ENCODE results near the gene NCBP3. TPM values are rescaled to one million over a fixed set of nuclear protein-coding genes. Genes with fewer than 3 reads are reported as not detected.
A peak's percentile ranks its signal among the peaks of the same experiment; 100 is the strongest.

The NCBP3 gene
- total RNA-seq, 1 experiment from 2014 or later = 21.9 TPM

DNA sequence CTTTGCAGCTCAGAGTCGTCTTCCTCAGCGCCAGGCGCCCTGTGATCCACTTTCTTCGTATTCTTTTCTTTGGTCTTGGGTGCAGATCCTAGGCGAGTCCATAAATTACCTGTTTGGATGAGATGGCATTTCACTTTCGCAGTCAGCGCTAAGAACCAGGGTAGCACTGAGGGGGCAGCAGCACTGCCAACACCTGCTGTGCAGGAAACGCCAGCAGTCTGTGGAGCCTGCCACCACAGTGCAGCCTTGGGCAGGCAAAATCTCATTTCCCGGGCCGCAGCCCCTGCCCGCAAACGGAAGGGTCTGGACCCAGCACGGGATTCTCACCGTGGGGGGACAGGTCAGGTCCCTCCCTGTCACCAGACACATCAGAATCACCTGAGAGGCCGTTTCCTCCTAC, 32.9 kb downstream of the NCBP3 start:
- no peak for DNase-seq (ENCODE audit: low read depth)

DNA sequence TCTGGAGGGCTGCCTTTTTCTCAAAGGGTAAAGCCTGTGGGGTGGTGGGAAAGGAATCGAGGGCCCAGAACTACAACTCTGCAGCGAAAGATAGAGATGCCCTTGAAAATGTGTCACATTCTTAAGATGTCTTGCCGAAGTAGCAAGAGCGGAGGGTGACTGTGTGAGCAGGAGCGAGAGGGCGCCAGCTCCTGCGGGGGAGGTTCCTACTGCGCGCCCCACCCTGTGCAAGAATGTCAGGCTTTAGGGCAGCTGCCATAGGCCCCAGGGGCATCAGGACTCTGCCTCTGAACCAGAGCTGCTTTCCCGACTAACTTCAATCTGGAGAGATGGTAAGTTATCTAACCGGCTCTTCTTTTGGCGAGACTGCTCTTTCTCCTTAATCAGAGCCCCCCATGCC, 33.3 kb downstream of the NCBP3 start:
- no peak for DNase-seq (ENCODE audit: low read depth)

DNA sequence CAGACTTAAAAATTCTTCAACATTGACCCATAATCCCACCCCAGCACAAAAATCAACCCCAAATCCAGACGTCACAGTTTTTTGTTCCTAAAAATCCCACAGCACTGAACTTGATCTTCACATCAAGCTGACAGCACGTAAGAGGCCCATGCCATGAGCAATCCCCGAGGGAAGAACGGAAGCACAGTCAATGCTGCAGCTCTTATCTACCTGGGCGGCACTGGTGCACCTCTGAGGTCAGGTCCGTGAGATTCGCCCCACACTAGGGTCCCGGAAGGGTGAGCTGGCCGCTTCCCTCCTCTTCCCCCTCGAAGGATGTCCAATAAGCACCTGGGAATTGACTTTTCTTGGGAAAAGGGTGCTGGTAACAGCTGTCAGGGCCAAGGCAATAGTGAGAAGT, 33.8 kb downstream of the NCBP3 start:
- DNase-seq (ENCODE audit: low read depth) = no peak

DNA sequence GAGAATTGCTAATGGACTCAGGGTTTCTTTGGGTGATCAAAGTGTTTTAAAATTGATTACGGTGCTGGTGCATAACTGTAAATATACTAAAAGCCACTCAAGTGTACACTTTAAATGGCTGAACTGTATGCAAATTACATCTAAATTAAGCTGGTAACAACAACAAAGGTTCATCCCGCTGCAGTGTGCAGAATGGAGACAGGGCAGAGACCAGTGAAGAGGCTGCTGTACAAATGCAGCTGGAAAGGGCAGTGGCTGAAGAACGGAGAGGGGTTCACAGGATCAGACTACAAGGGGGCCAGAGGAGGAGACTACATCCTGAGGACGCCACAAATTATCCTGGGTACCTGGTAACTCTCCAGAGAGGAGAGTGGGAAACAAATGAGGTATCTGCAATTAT, 36.0 kb downstream of the NCBP3 start:
- no peak for DNase-seq (ENCODE audit: low read depth)

DNA sequence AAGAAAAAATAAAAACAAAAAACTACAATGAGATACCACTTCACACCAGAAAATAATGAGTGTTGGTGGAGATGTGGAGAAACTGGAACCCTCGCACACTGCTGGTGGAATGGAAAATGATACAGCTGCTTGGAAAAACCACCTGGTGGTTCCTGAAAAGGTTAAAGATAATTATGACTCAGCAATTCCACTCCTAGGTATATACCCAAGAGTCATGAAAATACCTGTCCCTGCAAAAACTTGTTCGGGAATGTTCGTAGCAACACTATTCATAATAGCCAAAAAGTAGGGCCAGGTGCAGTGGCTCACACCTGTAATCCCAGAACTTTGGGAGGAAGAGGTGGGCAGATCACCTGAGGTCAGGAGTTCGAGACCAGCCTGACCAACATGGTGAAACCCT, 36.9 kb downstream of the NCBP3 start:
- DNase-seq (ENCODE audit: low read depth) = no peak

DNA sequence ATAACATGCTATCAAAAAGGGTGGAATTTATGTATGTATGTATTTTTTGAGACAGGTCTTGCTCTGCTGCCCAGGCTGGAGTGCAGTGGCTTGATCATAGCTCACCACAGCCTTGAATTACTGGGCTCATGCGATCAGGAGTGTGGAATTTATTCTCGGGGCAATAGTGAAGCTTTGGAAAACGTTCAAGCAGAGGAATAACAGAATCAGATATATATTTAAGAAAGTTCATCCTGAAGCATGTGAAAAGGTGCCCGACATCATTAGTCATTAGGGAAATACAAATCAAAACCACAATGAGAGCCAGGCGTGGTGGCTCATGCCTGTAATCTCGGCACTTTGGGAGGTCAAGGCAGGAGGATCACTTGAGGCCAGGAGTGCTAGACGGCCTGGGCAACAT, 37.3 kb downstream of the NCBP3 start:
- DNase-seq (ENCODE audit: low read depth) = no peak

DNA sequence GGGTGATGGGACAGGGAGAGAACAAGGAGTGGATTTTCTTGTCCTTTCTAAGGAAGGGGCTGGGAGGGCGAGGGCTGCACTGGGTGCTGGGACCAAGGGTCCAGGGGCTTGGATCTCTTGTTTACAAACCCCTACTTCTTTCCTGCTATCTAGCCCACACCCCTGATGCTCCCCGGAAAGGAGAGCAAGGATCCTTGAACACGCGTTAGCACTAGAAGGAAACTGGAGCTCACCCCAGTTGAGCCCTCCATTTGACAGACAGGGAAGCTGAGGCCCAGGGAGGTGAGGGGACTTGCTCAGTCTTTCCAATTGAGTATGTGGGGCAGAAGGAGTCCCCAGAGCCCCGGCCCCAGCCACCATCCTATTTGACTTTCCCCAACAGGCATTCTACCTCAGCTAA, 40.5 kb downstream of the NCBP3 start:
- DNase-seq (ENCODE audit: low read depth) = no peak

DNA sequence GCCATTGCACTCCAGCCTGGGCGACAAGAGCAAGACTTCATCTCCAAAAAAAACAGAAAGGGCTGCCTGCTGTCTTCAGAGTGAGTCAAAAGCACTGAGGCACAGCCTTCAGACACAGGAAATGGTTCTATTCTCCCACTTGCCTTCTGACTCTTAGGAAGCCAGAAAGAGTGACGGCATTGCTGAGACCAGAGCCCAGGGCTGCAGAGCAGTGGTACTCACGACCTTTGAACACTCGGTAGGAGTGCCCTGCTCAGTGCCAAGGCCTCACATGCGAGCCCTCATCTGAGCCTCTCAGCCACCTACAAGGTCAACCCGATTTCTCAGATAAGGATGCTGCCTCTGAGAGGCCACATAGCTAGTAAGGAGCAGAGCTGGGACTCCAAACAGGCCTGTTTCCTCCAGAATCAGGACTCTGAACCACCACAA, 41.5 kb downstream of the NCBP3 start:
- no peak for DNase-seq (ENCODE audit: low read depth)

DNA sequence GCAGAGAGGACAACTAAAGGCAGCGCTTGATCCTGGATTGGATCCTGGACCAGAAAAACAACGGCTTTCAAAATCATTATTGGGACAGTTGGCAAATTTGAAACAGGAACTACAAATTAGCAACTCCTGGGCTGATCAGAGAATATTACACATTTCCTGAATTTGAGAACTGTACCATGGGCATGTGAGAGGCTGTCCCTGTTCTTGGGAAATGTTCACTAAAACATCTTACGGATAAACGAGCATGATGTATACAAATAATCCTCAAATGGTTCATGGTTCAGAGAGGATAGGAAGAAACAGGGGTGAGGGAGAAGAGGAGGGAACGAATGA, 42.8 kb downstream of the NCBP3 start:
- no peak for DNase-seq (ENCODE audit: low read depth)

DNA sequence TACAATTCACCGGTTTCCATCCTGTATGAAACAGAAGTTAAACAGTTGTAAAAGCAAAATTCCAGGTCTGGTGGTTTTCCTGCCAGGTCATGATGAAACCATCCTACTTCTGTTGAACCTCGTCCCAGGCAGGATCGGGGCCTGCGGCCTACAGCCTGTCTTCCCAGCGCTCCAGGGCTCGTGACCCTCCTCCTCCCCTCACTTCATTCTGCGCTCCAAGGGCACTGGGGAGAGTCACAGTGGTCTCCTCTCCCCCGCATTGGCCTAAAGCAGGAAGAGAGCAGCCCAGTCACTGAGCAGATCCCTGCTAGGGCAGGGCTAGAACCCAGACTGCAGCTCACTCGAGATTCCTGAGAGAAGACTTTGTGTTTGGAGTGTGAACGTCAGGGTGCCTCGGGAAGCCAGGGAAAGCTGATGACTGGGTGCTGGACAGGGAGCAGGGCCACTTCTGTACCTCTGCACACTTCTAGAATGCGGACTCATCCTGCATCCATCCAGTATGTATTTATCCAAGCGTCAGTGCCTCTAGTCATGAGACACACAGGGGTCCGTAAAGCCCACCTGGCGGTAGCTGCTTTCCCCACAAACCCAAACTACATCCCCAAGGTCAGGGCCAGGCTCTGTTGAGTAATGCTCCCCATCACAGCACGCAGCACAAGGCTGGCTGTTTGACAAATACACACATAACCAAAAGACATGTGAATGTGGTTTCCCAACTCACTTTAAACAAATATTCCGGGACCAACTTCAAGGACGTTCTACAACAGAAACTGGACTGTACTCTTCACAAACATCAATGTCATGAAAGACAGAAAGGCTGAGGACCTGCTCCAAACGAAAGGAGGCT, 43.4 kb downstream of the NCBP3 start:
- peak; percentile 73 for DNase-seq (ENCODE audit: low read depth)

DNA sequence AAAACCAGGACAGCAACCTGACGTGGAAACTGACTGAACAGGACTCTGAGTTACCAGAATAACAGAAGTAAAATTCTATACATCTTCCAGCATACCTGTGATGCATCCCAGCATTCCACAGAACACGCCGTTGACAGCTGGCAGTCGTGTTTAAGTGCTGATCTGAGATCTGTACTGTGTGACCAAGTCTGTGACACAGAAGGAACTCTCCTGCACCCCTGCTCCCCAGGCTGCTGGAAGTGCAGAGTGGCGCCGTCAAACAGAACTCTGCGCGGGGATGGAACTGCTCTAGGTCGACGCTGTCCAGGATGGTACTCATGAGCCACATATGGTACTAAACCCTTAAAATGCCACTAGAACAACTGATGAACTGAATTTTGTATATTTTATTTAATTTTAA, 44.3 kb downstream of the NCBP3 start:
- no peak for DNase-seq (ENCODE audit: low read depth)

DNA sequence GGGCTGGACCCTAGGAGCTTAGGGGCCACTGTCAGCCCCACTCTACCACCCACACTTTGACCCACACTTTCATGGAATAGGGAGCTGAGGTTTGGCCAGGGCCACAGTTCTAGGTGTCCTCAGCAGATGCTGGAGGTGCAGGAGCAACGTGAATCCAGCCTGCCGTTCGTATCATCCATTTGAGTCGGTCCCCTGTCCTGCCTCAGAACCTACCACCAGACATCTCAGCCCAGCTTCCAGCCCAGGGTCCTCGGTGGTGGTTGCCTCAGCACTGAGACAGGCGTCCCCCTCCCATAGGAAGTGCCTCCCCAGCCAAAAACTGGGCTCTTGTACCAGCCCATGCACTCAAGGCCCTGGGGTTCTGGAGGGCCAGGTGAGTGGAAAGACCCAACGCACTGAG, 44.7 kb downstream of the NCBP3 start:
- DNase-seq (ENCODE audit: low read depth) = no peak

DNA sequence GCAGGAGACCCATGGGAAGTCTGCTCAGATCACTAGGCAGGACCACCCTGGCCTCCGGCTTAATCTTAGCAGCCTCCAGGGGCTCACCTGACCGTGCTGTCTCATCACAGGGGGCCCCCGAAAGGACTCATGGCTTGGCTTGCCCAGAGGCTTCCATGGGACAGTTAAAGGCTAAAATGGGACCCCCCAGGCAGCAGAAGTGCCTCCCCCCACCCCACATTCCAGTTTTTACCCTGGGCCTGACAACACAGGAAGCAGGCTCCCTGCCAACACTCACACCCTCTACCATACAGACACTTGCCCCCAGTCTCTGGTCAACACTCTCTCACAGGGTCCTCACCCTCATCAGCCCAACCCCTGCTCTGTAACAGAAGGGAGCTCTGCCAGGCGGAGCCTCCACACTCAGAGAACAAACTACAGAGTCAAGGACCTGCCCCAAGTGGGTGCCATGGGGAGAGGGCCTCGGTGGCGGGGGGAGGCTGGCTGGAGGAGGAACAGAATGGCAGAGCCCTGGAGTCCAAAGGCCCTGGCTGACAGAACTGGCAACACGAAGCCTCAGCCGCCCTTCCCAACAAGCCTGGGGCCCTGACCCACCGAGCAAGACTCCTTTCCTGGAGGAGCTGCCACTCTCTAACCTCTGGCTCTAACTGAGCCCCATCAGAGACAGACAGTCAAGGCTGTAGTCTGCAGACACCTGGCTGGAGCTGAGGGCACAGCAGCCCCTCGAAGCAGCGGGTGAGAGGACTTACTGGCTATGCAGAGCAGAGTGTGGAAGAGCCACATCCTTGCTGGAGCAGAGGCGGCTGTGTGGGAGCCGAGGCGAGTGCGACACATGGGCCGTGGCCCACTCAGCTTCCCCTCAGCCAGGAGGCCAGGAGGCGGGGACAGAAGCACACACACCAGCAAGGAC, 45.4 kb downstream of the NCBP3 start, which contains the start of gene ITGAE:
TSS of gene ITGAE (minus strand) at position 827 of the 910 bp plus-strand sequence. CDS start at position 783, 44 bp downstream.
- no peak for DNase-seq (ENCODE audit: low read depth)

DNA sequence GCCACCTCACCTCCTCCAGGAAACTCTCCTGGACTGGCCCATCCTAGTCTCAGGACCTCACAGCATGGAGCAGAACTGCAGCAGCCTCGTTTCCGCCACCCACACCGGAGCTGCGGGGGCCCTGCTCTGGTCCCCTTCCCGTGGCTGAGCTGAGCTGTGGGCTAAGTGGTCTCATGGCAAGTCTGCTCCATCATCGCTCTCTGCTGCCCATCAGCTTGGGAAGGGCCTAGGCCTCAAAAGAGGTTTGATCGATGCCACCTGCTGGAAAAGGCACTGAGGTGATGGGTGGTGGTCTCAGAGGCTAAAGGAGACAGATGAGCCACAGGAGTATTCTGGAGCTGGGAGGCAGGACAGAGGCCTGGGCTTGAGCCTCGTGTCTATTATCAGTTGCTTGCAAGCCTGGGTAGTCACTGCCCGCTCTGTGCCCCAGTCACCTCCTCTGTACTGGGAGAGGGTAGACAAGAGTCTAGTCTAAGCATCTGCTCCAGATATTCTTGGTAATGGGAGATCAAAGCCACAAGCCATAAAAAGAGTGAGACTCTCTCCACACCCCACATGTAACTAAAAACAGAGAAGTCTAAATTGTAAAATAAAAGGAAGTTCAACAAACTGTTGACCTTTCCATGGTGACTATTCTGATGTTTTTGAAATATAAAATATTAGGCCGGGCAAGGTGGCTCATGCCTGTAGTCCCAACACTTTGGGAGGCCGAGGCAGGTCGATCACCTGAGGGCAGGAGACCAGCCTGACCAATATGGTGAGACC, 46.7 kb downstream of the NCBP3 start:
- no peak for DNase-seq (ENCODE audit: low read depth)

DNA sequence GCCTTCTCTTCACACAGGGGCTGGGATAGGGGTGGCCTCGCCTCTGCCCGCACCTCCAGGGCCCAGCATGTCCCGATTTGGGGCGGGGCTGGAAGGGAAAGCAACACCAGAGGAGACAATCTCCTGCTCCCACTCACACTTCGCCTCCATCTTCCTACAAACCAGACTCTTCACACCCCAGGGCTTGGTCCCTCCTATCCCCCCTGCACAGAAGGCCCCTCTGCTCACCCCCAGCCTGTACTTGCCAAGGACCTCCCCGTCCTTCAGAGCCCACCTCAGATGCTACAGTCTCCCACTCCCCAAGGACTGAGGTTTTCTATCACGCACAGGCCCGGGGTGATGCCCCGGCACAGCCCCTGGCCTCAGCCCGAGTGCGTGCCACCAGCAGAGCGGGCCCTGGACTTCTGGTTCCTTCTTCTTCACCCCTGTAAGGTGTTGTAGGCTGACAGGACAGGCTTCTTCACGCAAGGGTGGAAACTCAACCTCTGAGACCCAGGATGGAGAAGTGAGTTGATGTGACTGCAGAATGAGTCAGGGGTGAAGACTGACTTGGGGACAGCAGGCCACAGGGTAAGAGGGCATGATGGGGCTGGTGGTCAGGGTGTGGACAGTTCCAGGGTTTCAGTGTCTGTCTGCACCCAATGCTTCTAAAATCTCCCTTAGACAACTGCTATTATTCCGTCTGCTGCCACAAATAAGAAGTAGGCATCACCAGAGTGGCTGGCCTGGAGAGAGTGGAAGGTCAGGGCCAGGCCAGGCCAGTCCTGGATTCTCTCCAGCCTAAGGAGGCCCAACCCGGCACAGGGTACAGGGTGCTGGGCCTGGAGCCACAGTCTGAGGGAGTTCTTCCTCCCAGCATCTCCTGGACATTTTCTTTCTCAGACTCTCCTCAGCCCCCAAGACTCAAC, 47.5 kb downstream of the NCBP3 start:
- no peak for DNase-seq (ENCODE audit: low read depth)

DNA sequence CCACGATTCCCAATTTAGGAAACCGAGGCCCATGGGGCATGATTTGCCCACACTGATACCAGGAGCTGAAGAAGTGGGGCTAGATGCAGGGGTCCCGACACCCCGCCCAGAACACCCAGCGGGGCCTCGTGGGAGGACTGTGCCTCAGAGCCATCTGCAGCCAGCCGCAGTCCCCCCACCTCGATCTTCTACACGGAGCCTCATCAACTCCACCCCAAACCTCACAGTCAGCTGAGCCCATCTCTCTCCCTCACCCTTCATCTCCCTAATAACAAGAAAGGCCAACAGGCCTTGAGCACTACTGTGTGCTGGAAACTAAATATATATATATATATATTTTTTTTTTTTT, 49.2 kb downstream of the NCBP3 start:
- no peak for DNase-seq (ENCODE audit: low read depth)

DNA sequence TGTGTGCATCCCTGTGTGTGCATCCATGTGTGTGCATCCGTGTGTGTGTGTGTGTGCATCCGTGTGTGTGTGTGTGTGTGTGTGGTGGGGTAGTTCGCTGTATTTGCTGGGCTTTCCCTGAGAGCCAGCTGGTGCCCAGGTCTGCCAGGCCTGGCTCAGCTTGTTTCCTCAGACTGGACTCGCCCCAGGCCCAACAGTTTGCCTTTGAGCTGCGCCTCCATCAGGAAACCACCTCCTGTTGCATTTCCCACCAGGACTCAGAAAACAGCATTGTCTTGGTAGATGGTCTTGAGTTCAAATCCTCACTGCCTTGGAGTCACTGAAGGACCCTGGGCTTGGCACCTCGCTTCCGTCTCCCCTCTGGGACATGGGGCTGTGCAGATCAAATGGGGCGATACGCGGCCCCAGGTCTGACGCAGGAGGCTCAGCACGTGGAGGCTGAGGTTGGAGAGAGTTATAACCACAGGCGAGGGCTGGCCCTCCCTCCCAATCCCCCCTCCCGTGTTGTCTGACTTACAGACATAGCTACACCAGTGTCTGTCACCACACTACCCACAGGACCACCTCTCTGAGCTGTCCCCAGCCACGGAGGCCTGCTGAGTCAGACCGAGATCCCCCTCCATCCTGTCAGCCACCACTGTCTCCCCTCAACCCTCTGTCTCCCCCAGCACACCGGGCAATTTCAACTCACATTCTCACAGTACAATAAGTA, 49.8 kb downstream of the NCBP3 start:
- DNase-seq (ENCODE audit: low read depth) = no peak

DNA sequence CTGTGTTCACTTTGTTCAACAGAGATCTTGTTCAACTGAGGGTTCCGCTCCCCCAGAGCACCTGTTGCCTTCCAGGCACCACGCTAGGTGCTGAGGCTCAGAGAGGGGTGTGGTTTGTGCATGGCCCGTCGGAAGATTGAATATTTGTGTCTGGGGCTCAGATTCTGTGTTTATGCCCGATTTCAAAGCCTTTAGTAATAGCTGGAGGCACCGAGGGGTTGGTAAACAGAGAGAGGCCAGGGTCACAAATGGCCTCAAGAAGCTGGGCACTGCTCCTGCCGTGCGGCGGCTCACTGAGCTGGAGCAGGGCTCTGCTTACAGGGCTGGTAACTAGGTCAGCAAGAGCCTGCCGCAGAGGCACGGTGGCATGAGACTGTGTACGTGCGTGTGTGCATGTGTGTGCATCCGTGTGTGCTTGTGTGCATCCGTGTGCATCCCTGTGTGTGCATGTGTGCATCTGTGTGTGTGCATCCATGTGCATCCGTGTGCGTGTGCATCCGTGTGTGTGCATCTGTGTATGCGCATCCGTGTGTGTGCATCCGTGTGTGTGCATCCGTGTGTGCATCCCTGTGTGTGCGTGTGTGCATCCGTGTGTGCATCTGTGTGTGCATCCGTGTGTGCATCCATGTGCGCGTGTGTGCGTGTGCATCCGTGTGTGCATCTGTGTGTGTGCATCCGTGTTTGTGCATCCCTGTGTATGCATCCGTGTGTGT, 50.5 kb downstream of the NCBP3 start:
- DNase-seq (ENCODE audit: low read depth) = no peak

DNA sequence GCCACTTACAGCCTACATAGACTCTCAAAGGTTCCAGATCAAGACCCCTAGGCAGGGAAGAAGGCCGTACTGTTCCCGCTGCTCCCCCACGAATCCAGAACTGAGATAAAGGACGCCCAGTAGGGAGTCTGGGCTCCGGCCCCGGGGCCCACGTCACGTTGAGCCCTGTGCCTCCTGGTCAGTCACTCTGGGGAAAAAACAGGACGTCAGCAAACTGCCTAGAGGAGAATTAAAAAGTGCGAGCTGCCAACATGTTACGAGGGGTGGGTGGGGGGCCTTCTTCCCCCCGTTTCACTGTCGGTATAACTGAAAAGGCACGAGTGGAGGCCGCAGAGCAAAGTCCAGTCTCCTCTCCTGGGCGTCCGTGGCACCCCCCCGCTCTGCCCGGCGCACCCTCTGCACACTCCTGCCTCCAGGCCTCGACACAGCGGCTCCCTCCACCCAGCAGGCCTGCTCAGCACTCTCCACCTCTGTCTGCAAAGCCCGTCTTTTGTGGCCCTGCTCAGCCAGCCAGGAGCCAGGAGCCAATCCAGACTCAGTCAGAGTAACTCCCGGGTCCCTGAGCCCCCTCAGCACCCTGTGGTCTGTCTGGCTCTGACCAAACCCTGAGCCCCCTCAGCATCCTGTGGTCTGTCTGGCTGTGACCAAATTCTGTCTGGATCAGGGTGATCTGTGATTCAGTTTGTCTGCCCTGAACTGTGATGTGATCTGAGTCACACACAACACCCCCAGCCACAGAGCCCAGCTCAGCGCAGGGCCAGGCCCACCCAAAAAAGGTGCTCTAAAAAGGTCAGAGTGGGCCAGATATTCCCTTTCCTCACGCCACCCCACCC, 51.3 kb downstream of the NCBP3 start:
- DNase-seq (ENCODE audit: low read depth) = no peak
